Choroid plexus epithelial cell (primary cell): Measurements from ENCODE around the gene CCR9.

ENCODE experiments used
- DNase-seq: peaks from one replicate; pipeline ENCODE4 v3.0.0-alpha.2; 2010; ENCODE audit warnings: low read depth
- H3K4me3 ChIP-seq: 2 replicates; pipeline ENCODE4 v1.5.1; 2011; ENCODE audit warnings: low read depth, mild to moderate bottlenecking, control low read depth, low read length, moderate library complexity
- CTCF ChIP-seq: conservative IDR thresholded peaks from 2 replicates; pipeline ENCODE4 v1.5.1; 2011; ENCODE audit warnings: low read depth, mild to moderate bottlenecking, control low read depth, inconsistent platforms, low read length, moderate library complexity

Gene CCR9

GRCh38 chr3:45912435-45912834, 26.1 kb downstream of the CCR9 start:
- TF ChIP-seq CTCF = no peak
- no peak overlapping the region for H3K4me3 ChIP-seq
- DNase-seq = no peak

GRCh38 chr3:45914362-45915058, 28.2 kb downstream of the CCR9 start:
- H3K4me3 ChIP-seq = no peak overlapping the region
- DNase-seq = no peak
- no peak for TF ChIP-seq CTCF

GRCh38 chr3:45915059-45915439, 28.7 kb downstream of the CCR9 start:
- no peak for TF ChIP-seq CTCF
- no peak for DNase-seq
- no peak overlapping the region for H3K4me3 ChIP-seq

- DNase-seq = peak; percentile 94
- no peak for TF ChIP-seq CTCF
- H3K4me3 ChIP-seq = no peak overlapping the region
These were observed 29.3 kb downstream of the CCR9 start for GRCh38 chr3:45915518-45916231.

GRCh38 chr3:45917146-45917898, 31.0 kb downstream of the CCR9 start:
- TF ChIP-seq CTCF = no peak
- no peak overlapping the region for H3K4me3 ChIP-seq
- DNase-seq = no peak

GRCh38 chr3:45921158-45922038, 35.1 kb downstream of the CCR9 start:
- H3K4me3 ChIP-seq = no peak overlapping the region
- no peak for TF ChIP-seq CTCF
- no peak for DNase-seq
